NOMO-1 (cell line): Measurements from ENCODE around the gene HPSE2.

ENCODE experiments used
- DNase-seq, 2 experiments: peaks; one replicate each; lab custom pipeline; 2025; ENCODE audit not compliant: unreplicated experiment in 2 of 2; lab: John Stamatoyannopoulos, UW

HPSE2 gene

DNA sequence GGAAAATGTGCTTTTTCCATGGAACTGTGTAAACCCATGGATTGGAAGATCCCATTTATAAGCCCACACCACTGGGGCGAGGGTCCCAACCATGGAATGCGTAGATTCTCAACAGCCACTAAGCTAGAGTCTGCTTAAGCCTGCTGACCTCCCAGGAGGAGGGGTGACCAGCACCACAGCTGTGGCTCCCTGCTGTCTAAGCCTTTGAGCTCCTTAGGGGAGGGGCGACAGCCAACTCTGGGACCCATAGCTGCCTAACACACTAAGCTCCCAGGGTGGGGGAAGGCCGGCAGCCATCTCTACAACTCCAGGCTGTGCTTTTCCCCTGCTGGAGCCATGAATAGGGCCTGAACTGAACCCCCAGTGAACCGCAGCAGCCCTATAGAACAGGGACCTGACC is 539.1 kb downstream of the HPSE2 start:
- no peak for DNase-seq

DNA sequence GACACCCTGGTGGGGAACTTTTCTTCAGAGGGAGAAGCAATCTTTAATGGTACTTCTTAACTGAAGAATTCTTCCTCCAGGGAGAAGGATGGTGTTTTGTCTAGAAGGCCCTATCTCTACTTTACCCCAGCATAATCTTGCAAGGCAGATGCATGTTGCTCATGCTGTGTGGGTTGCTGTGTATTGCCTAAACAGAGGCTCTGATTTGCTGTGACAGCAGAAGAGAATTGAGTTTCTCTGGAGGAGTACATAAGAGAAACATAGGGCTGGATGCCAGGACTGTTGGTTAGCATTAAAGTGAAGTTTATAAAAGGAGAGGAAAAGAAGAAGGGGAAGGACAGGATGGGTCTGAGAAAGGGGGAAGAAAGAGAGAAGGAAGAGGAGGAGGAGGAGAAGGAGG is 540.8 kb downstream of the HPSE2 start:
- DNase-seq = no peak

DNA sequence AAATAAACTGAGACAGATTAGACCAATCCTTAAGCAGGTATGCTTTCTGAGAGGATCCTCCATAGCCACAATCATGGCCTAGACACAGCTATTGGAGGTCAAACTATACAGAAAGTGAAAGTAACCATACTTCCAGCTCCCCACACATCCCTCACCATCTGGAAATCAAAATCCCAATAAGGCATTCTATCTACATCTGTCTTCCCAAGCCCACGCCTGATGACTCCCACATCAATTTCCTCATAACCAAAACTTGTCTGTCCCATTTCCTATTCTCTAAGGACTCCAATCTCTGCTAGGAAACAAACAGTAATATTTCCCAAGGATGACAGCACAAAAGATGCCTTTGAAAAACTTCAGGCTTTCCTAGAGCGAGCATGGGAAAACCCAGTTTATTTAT is 541.6 kb downstream of the HPSE2 start:
- DNase-seq = no peak

DNA sequence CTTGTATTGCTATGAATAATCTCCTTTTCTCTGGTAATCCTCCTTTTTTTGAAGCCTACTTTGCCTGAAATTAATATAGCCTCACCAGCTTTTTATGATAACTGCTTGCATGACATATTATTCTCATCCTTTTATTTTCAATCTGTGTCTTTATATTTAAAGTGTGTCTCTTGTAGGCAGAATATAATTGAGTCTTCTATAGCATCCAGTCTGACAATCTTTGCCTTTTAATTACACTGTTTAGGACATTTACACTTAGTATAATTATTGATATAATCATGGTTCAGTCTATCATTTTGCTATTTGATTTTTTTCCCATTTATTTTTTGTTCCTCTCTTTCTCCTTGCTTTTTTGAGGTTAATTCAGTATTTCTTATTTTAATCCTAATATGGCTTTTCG is 548.0 kb downstream of the HPSE2 start:
- DNase-seq = no peak

DNA sequence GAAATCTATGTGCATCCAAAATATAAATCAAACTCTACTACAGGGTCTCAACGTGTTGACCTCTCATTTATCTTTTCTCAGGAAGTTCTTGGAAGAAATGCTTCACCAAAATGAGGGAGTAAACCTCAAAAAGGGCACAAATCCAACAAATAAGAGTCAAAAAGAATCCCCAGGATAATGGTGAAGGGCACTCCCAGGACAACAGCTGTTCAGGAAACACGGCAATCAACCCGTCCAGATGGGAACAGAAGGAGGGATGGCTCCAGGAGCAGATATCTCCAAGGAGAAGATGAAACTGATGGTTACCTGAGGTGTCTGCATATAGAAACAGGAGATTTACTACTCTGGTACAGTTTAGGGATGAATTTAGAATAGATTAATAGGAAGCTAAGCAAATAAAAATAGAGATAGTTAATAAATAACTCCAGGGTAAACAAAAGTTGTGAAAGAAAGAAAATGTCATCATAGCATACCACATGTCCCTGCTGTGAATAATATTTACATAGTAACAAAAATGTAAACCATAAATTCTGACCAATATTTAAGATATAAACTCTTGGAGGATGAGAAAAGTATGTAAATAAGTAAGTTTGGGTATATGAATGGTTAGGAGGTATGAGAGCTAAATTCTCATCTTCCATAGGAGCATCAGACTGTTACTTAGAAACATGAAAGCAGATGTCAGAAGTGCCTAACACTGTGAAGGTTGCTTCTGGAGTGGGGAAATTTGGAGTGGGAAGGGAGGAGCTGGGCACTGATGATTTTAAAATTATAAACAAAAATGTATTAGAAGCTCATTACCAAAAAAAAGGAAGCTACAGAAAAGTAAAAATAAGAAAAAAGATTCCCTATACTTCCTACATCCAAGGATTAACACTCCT is 551.4 kb downstream of the HPSE2 start:
- no peak for DNase-seq

DNA sequence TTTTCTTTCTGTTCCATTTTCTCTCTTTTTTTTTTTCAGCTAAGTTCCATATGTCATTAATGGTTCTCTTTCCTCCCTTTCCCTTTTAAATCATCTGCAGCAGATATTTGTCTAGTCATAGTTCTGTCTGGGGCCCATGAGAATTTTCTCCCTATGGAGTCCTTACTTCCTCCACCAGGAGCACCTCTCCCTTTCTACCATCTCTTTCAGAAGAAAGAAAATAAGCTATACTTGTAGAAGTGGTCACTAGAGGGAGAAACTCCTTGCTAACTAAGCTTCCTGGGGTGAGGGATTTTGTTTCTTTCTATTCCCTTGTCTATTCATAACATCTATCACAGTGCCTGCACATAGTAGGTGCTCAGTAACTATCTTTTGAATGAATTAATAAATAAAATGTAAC is 558.8 kb downstream of the HPSE2 start:
- no peak for DNase-seq

DNA sequence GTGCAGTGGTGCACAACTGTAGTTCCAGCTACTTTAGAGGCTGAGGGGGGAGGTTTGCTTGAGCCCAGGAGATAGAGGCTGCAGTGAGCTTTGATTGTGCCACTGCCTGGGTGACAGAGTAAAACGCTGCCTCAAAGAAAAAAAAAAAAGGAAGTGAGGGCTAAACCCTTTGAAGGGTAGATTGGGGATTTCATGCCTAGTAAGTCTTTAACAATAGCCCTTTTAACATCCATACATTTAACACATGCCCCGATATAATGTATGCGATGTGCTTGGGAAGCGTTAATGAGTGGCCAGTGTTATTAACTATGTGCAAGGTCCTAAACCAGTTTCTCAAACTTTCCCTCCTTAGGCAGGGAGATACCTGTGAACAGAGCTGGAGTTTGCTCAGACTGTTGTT is 559.8 kb downstream of the HPSE2 start:
- no peak for DNase-seq

DNA sequence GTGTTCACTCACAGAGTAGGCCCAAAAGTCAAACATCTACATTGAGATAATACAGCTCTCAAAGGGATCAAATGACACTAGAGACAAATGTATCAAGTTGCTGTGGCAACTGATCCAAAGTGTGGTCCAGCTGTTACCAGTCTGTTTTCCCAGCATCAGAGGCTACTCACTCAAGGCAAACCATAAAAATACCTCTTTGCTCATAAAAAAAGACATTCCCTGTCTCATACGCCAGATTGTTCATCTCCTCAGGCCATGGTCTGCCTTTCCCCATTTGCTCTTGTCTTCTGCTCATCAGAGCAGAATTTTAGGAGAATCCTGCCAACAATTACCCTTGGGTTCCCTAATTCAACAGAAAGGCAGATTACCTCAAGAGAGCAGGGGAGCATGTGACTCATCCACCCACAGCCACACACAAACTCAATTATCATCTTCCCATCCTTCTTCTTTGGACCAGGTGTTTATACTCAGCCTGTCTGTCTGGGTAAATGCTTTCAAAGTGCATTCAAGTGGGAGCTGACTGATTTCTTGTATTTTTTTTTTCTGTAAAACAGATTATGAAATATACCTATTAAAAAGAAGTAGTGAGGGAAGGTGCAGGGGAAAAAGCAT is 562.4 kb downstream of the HPSE2 start:
- DNase-seq = no peak

DNA sequence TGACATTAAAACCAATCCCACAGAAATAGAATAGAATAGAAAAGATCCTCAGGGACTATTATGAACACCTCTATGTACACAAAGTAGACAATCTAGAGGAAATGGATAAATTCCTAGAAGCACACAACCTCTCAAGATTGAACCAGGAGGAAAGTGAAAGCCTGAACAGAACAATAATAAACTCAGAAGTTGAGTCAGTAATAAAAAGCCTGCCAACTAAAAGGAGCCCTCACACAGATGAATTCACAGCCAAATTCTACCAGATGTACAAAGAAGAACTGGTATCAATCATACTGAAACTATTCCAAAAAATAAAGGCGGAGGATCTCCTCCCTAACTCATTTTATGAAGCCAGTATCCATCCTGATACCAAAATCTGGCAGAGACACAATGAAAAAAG is 568.6 kb downstream of the HPSE2 start:
- DNase-seq = no peak

DNA sequence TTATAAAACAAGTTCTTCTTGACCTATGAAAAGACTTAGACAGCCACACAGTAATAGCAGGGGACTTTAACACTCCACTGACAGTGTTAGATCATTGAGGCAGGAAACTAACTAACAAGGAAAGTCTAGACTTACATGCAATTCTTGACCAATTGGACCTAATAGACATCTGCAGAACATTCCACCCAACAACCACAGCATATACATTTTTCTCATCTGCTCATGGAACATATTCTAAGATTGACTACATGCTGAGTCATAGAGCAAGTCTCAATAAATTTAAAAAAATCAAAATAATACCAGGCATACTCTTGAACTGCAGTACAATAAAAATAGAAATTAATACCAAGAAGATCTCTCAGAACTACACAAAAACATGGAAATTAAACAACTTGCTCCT is 569.4 kb downstream of the HPSE2 start:
- no peak for DNase-seq

DNA sequence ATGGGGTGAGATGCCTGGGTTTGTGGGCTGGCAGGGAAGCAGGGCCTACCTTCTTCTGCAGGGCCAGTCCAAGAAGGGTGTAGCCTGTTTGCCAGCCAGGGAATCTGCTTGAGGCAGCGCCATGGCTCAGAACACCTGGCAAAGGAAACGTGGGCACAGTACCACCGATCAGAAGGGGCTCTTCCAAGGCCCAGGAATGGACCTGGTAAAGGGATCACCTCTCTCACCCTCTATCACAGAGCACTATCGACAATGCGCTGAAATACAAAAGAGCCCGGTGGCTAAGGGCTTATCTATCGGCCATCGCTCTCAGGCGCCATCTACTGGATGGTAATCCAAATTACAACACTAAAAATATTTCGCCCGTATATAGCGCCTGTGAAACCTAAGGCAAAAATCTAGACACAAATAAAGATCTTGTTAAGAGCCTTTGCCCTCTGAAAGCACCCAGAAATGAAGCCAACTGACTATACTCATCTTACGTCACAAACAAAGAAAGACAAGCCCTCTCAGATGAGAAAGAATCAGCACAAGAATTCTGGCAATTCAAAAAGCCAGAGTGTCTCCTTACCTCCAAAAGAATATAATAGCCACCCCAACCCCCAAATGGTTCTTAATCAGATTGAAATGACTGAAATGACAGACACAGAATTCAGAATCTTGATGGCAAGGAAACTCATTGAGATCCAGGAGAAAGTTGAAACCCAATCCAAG is 571.2 kb downstream of the HPSE2 start:
- peak; percentile 36 to 41 for DNase-seq

DNA sequence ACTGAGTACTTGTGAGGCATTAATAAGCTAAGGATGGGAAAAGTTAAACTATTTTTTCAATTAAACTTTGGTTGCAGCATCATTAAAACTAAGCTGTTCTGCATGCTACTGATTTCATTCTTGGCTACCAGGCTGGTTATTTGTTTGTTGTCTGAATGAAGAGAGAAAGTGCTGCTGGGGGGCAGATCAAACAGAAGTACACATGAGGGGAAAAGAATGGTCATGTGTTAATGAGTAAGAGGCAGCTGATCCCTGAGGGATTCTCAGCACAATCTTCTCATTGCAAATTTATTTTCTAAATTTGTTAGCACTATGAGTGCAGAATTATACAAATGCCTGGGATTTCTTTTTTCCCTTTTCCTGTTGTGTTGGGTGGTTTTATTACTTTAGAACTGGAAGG is 575.7 kb downstream of the HPSE2 start:
- no peak for DNase-seq

DNA sequence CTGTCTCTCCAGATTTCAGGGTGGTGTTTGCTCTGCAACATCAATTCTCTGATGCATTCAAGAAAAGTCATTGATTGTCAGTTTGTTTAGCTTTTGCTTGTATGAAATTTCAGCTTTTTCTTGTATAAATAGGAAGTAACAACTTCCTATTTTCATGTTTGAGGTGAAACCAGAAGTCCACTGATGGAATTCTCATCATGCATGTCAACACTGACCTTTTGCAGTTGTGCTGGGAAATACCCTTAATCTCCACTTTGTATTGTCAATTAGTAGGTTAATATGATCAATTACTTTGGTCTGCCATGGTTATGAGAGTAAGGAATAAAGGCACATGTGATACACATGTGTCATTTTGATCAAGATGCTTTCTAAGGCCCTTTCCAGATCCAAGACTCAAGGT is 580.2 kb downstream of the HPSE2 start:
- DNase-seq = peak in 1 of 2 experiments; percentile 46

DNA sequence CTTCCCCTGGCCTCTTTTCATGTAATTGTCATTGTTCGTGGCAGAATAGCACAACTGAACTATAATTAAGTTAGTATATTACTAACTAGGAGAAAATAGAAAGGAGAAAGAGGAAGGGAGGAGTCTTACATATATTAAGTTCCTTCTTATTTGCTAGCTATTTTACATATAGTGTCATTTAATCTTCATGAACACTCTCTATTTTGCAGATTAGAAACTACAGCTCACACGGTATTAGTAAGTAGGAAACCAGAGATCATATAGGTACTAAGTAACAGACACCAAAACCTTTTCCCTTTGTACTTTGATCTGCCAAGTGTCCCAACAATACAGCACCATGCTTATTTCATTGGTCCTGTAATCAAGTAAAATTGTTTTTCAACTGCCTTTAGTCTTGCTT is 586.5 kb downstream of the HPSE2 start:
- peak; percentile 24 to 44 for DNase-seq

DNA sequence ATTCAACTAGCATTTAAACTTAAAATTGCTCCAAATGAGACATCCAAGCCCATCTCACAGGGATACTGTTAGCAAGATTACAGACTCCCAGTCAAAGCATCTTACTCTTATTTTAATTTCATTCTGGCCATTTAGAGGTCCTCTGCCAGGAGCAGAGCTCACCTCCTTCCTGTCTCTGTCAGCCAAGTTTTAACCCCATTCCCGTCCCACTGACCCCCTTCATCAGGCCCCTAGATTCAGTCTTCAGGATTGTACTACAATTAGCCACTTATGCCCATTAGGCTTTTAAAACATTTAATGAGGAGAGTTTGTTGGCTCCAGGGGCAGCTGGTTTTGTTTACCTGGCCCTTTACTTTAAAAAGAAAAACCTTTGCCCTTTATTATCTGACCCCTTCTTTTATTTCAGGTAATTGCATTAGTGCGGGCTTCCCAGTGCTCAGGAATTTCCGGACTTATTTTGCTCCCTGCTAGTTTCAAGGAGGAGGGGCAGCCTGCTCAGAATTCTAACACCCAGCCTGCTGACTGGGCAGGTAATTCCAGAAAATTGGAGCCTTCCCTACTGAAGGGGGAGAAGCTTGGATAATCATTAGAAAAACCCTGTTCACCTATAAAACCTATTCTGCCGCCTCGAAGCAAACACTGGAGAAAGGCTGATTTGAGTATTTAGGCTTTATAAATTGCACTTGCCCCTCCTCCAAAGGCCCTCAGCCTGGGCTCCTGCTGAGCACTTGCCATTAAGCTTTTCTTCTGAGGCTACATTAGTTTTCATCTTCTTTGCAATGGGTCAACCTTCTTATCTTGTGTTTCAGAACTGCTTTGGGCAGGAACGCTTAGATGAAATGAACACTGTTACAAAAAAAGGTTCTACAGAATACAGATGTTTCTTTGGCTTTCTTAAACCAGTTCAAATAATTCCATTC is 588.4 kb downstream of the HPSE2 start:
- DNase-seq = no peak

DNA sequence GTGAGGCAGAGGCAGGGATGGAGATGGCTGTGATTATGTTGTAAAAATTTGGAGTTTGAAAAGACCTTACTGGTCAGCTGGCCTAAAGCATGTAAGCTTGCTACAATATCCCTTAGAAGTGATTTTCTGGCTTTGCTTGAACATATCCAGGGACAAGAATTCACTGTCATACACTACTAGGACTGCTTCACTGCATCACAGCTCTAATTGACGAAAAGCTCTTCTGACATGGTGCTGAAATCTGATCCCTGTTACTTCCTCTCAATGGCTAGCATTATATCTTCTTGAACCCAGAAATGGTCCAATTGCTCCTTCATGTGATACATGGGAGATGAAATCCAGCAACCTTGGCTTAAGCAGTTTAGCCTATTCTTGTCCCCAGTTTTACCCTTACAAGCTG is 591.2 kb downstream of the HPSE2 start:
- DNase-seq = no peak

DNA sequence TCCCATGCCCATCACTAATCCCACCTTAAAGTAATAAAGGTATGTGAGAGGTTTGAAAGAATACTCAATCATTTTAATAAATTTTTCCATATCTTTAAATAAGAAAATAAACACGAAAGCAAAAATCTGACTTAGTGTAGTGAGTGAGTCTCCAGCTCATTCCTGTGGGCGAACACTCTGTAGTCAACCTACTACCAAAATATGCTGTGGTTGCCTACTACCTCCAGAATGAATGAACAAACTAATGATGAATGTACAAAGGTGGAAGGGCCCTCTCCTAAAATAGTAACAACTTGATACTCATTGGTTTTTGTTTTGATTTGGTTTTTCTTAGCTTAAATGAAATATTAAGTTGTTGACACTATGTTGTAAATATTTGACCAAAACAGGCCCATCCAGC is 593.4 kb downstream of the HPSE2 start:
- DNase-seq = no peak

DNA sequence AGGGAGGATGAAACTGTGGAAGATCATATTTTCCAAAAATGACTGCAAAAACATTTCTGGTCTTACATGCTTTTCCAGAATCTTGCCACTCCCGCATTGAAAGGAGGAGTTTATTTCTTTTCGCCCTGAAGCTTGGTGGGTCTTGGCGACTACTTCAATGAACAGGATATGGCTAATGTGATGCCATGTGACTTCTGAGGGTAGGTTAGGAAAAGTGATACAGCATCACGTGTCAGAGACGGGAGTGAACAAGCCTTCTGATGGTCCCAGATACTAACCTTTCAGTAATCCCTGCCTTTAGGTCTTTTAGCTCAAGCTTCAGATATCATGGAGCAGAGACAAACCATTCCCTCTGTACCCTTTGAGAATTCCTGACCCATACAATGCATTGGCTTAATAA is 596.7 kb downstream of the HPSE2 start:
- no peak for DNase-seq

DNA sequence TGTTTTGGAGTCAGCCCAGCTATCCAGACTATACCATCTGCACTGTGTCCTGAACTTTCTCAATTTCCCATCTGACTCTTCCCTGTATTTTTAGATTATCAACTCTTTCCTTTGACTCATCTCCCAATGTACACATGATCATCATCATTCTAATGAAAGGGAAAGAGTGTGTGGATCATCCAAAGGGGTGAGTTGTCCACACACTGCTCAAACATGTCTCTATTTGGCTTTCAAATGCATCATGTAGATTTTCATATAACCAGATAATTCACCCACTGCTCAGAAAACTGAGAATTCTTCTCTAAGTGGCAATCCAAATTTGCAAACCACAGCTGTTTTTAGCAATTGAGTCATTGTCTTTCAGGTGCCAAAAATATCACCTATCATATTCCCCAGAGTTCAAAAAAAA is 598.7 kb downstream of the HPSE2 start:
- DNase-seq = no peak

DNA sequence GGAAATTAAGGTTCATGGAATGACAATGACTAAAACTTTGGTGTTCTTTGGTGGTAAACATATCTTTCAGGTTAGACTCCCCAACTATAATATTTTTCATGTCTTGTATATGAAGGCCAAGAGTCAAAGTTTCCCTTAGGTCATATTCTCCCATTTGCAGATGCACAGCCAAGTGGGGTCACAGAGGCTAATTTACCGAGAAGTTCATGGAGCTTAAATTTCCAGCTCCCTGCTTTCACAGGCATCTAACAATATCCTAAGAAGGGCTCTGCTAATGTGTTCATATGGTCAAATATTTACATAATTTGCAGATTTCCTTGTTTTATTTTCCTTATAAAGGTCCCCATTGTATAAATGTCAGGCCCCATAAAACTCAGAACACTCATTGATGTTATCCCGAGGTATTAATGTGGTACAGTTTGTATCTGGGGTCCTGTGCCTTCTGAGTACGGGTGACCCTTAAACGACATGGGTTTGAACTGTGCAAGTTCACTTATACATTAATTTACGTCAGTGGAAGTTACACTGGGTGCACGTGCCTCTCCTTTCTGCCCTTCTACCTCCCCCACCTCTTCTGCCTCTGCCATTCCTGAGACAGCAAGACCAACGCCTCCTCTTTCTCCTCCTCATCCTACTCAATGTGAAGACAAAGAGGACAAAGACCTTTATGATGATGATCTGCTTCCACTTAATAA is 603.0 kb downstream of the HPSE2 start:
- DNase-seq = no peak
